Thyroid gland (tissue), 4 donors: ENCODE measurements around the gene ALKBH4. TPM values are rescaled to one million over a fixed set of nuclear protein-coding genes. Genes with fewer than 3 reads are reported as not detected.

Source experiments
- microRNA-seq: library from miRNA; unstranded; fragments of <30 nt; microRNA quantifications from one replicate; pipeline ENCODE4, GENCODE V29; 2016
- total RNA-seq, 4 donors: library from RNA; depleted of rRNA; stranded (reverse); fragments of >200 nt; gene quantifications; one replicate each; pipeline ENCODE4 v1.2.3, GENCODE V29; 2016

ALKBH4 gene
- total RNA-seq, 4 donors from 2014 or later: 16.9 to 42.2 (median 28.6) TPM

Small RNA genes within 50 kb of the gene (microRNA-seq; reads per million reads assigned to microRNA genes)
- gene MIR4467 (not detected), gene MIR5090 (5.9 reads per million, percentile 13 among the genes with 10 or more reads in this experiment)

Other genes with a start within 250 kb of the ALKBH4 start
- 10 to 100 TPM in 3 of 4 donors, 1 to 10 TPM in 1; 7.7 to 19.3 (median 14.6) TPM for gene SH2B2, start 178.0 kb downstream of the ALKBH4 start, total RNA-seq
- gene SPDYE6, start 108.4 kb downstream of the ALKBH4 start, total RNA-seq: not detected
- 10 to 100 TPM; 31.8 to 43.7 (median 37.7) TPM for gene PRKRIP1, start 68.5 kb downstream of the ALKBH4 start, total RNA-seq
- gene ORAI2, start 31.3 kb downstream of the ALKBH4 start, total RNA-seq: 100 to 1,000 TPM in 2 of 4 donors, 10 to 100 TPM in 2; 41.8 to 133 (median 81.4) TPM
- gene LRWD1, start 121 bp upstream of the ALKBH4 start, total RNA-seq: 10 to 100 TPM; 11.4 to 23.5 (median 16.4) TPM
- 10 to 100 TPM in 3 of 4 donors, 1 to 10 TPM in 1; 6.9 to 31.5 (median 20.8) TPM for gene POLR2J, start 14.1 kb upstream of the ALKBH4 start, total RNA-seq
- gene RASA4B, start 52.9 kb upstream of the ALKBH4 start, total RNA-seq: 10 to 100 TPM in 1 of 4 donors, 1 to 10 TPM in 2, under 1 TPM in 1; 0.98 to 14.6 (median 6.4) TPM
- gene UPK3BL2, start 78.8 kb upstream of the ALKBH4 start, total RNA-seq: 10 to 100 TPM in 2 of 4 donors, 1 to 10 TPM in 2; 2.7 to 19.5 (median 13.2) TPM
- gene SPDYE2, start 86.4 kb upstream of the ALKBH4 start, total RNA-seq: under 1 TPM in 1 of 4 donors, not detected in 3; 0.45 TPM
- gene POLR2J3, start 107.7 kb upstream of the ALKBH4 start, total RNA-seq: 10 to 100 TPM; 26.2 to 66.7 (median 31.9) TPM
- gene RASA4, start 151.9 kb upstream of the ALKBH4 start, total RNA-seq: 10 to 100 TPM; 11.9 to 47.8 (median 28.7) TPM
- gene UPK3BL1, start 177.9 kb upstream of the ALKBH4 start, total RNA-seq: 10 to 100 TPM; 14.2 to 57.6 (median 44.9) TPM
- not detected for gene SPDYE2B, start 185.5 kb upstream of the ALKBH4 start, total RNA-seq
- gene POLR2J2, start 206.8 kb upstream of the ALKBH4 start, total RNA-seq: 10 to 100 TPM in 1 of 4 donors, 1 to 10 TPM in 3; 2.0 to 10.3 (median 3.0) TPM